Immature natural killer cell (primary cell): ENCODE results near the gene SPOCK1. TPM values are rescaled to one million over a fixed set of nuclear protein-coding genes. Genes with fewer than 3 reads are reported as not detected.
"Not testable (repeated sequence)": the region's sequence is repeated elsewhere in the genome, so short reads cannot be mapped to it uniquely, and the experiment has no call there.

Experiments
- DNase-seq, 3 donors: peaks; one replicate each; pipeline ENCODE4 v3.0.0; 2022; ENCODE audit warnings: mixed read lengths in 1 of 3
- H3K27ac Mint-ChIP-seq, 6 donors: one replicate each; pipeline ENCODE4 v1.8.0; 2020; ENCODE audit warnings: mixed read lengths in 6 of 6, mild to moderate bottlenecking in 5 of 6, inconsistent platforms in 4 of 6, moderate library complexity in 3 of 6
- H3K27me3 Mint-ChIP-seq, 3 donors: one replicate each; pipeline ENCODE4 v1.8.0; 2020 to 2021; ENCODE audit warnings: low read depth in 3 of 3, mild to moderate bottlenecking in 3 of 3, mixed read lengths in 3 of 3, moderate library complexity in 3 of 3, inconsistent platforms in 1 of 3
- H3K36me3 Mint-ChIP-seq, 3 donors: one replicate each; pipeline ENCODE4 v1.8.0; 2020; ENCODE audit warnings: mixed read lengths in 3 of 3, inconsistent platforms in 2 of 3, mild to moderate bottlenecking in 2 of 3
- H3K4me1 Mint-ChIP-seq, 2 donors: one replicate each; pipeline ENCODE4 v1.8.0; 2020; ENCODE audit warnings: inconsistent platforms in 2 of 2, mild to moderate bottlenecking in 2 of 2, mixed read lengths in 2 of 2, moderate library complexity in 1 of 2
- H3K4me3 Mint-ChIP-seq, 5 donors: one replicate each; pipeline ENCODE4 v1.8.0; 2020; ENCODE audit warnings: mild to moderate bottlenecking in 5 of 5, mixed read lengths in 5 of 5, inconsistent platforms in 3 of 5, moderate library complexity in 3 of 5
- H3K9me3 Mint-ChIP-seq, 6 donors: one replicate each; pipeline ENCODE4 v1.8.0; 2020; ENCODE audit warnings: mild to moderate bottlenecking in 6 of 6, mixed read lengths in 6 of 6, inconsistent platforms in 4 of 6, moderate library complexity in 3 of 6
- polyA plus RNA-seq, 3 donors: library from polyadenylated mRNA; unstranded; fragments of 300-500 nt; fragmentation: Illumina TruSeq; gene quantifications; one replicate each; pipeline ENCODE4 v1.2.3, GENCODE V29; 2021

The SPOCK1 gene
- polyA plus RNA-seq, 3 donors from 2014 or later: not detected

DNA sequence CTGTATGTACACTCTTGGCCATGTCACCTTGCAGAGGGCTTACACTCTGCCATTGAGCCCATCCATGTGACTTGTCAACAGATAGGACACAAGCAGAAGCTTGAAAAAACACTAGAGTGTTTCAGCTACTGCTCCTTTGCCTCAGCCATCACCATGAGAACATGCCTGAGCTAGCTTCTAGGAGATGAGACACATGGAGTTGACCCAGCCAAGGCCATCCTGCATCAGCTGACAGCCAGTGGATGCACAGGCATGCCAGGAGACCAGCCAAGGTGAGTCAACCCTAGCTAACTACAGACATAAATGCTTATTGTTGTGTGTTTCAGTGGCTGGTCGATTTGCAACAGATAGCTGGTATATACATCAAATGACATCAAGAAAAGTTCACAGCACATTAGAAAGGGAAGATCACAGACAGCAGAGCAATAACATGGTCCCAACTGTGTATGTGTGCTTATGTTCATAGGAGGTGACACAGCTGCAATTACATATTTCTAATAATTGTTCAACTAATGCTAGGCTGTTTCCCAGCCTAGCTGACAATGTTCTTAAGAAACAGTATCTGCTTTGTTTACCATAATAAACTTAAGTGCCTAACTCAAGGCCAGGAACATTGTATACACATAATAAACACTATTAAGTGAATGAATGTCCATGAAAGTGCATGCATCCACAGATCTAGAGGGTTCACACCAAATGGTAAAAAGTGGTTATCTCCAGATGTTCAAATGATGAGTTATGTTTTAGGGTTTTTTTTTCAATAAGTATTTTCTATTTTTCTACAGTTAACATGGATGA is 105.7 kb downstream of the SPOCK1 start:
- Mint-ChIP-seq H3K27me3 (peaks cover 2 to 7% (median 2%) of the 10 kb centered on the region in 3 donors), H3K4me3 (no peak overlapping the region), H3K9me3 (peaks cover 0 to 3% (median under 1%) of the 10 kb centered on the region in 6 donors), H3K4me1 (no peaks in the 10 kb centered on the region), H3K27ac (no peak overlapping the region), H3K36me3 (peaks cover 0 to 4% (median 0%) of the 10 kb centered on the region in 3 donors)
- no peak for DNase-seq

DNA sequence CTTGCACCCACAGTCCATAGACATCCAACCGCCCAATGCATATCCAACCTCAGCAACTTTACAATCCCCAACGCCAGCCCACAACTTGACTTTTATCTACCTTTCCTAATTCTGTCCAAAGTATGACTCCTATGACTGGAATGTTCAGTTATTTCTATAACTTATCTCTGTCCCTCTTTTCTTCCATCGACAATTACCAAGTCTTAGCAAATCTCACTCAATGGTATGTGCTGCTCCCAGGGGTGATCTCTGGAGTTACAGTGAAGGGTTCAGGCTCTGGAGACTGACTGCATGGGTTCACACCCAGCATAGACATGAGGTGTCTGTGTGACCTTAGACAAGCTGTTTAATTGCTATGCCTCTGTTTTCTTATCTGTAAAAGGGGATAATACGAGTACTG is 106.9 kb downstream of the SPOCK1 start:
- Mint-ChIP-seq H3K4me1 (no peaks in the 10 kb centered on the region), H3K27ac (no peak overlapping the region), H3K36me3 (peaks cover 0 to 4% (median 0%) of the 10 kb centered on the region in 3 donors), H3K4me3 (no peak overlapping the region), H3K9me3 (peaks cover 0 to 3% (median under 1%) of the 10 kb centered on the region in 6 donors), H3K27me3 (peaks cover 0 to 7% (median 2%) of the 10 kb centered on the region in 3 donors)
- no peak for DNase-seq

DNA sequence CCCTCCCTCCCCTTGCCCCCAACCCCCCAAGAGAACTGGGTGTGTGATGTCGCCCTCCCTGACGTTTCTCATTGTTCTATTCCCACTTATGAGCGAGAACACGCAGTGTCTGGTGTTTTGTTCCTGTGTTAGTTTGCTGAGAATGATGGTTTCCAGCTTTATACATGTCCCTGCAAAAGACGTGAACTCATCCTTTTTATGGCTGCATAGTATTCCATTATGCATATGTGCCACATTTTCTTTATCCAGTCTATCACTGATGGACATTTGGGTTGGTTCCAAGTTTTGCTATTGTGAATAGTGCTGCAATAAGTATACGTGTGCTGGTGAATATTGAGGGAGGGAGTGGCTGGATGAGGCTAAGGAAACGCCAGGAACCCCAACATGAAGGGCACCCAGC is 108.1 kb downstream of the SPOCK1 start:
- not testable (repeated sequence) for H3K4me1 Mint-ChIP-seq, DNase-seq, H3K36me3 Mint-ChIP-seq, H3K27ac Mint-ChIP-seq, H3K9me3 Mint-ChIP-seq, H3K27me3 Mint-ChIP-seq, H3K4me3 Mint-ChIP-seq

DNA sequence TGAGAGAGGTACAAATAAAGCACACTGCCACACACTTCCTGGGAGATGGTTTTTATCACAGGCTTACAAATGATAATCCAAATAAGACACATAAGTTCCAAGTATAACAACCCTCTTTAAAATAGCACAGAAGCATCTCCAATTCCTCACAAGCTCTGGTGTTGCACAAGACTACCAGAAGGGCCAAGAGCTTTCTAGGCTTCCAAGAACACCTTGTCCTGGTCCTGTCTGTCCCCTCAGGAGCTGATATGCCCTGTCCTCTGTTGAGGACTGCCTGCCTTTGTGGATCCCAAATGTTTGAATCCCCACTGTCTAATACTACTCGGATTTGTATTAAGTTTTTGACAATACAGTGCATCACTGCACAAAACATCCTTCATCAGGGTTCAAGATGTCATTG is 110.1 kb downstream of the SPOCK1 start:
- Mint-ChIP-seq H3K27ac (no peak overlapping the region), H3K27me3 (peaks cover 0 to 9% (median 3%) of the 10 kb centered on the region in 3 donors), H3K4me3 (no peak overlapping the region), H3K36me3 (peaks cover 0 to 4% (median 0%) of the 10 kb centered on the region in 3 donors), H3K9me3 (peaks cover 0 to 3% (median 1%) of the 10 kb centered on the region in 6 donors), H3K4me1 (no peaks in the 10 kb centered on the region)
- no peak for DNase-seq

- Mint-ChIP-seq H3K27ac (no peak overlapping the region), H3K9me3 (peaks cover 0 to 13% (median 1%) of the 10 kb centered on the region in 6 donors), H3K4me3 (no peak overlapping the region), H3K27me3 (peaks cover 1 to 2% (median 2%) of the 10 kb centered on the region in 3 donors), H3K36me3 (no peaks in the 10 kb centered on the region), H3K4me1 (no peaks in the 10 kb centered on the region)
- no peak for DNase-seq
Observed at GRCh38 chr5:137385064-137385463, 114.1 kb downstream of the SPOCK1 start.

DNA sequence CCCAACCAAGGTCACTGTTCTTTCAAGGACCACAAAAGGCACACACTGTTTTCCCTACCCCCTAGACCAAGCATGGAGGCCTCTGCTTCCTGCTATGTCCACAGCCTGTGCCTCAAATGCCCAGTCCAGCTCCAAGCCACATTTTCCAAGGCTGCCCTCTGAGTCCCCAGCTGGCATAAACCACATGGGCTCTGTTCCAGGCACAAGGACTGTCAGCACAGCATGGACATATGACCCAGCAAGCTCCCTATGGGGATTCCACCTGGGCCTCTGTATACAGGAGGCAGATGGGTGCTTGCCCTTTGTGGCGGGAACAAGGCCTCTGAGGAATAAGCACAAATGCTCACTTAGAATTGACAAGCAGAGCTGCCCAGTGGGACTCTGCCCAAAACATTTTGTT is 115.2 kb downstream of the SPOCK1 start:
- H3K27ac Mint-ChIP-seq: no peak overlapping the region
- no peaks in the 10 kb centered on the region for H3K36me3 Mint-ChIP-seq
- no peak overlapping the region for H3K4me3 Mint-ChIP-seq
- H3K9me3 Mint-ChIP-seq: peaks cover 0 to 14% (median 1%) of the 10 kb centered on the region in 6 donors
- no peaks in the 10 kb centered on the region for H3K4me1 Mint-ChIP-seq
- H3K27me3 Mint-ChIP-seq: peaks cover 1 to 2% (median 2%) of the 10 kb centered on the region in 3 donors
- DNase-seq: no peak

DNA sequence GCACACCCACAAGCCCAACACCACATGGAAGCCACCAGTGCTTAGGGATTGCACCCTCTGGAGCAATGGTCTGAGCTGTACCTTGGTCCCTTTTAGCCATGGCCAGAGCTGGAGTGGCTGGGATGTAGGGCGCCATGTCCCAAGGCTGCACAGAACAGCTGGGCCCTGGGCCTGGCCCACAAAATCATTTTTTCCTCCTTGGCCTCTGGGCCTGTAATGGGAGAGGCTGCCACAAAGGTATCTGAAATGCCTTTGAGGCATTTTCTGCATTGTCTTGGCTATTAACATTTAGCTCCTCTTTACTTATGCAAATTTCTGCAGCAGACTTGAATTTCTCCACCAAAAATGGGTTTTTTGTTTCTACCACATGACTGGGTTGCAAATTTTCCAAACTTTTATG is 117.6 kb downstream of the SPOCK1 start:
- Mint-ChIP-seq H3K27me3 (peaks cover 1 to 4% (median 2%) of the 10 kb centered on the region in 3 donors), H3K27ac (no peak overlapping the region), H3K4me3 (no peak overlapping the region), H3K9me3 (peaks cover 0 to 14% (median 1%) of the 10 kb centered on the region in 6 donors), H3K4me1 (no peaks in the 10 kb centered on the region), H3K36me3 (no peaks in the 10 kb centered on the region)
- no peak for DNase-seq

GRCh38 chr5:137379555-137380286 is 119.4 kb downstream of the SPOCK1 start:
- Mint-ChIP-seq H3K4me3 (no peak overlapping the region), H3K27me3 (peaks cover 0 to 2% (median 1%) of the 10 kb centered on the region in 3 donors), H3K27ac (no peak overlapping the region), H3K9me3 (peaks cover 0 to 14% (median 1%) of the 10 kb centered on the region in 6 donors), H3K4me1 (no peaks in the 10 kb centered on the region), H3K36me3 (no peaks in the 10 kb centered on the region)
- no peak for DNase-seq

DNA sequence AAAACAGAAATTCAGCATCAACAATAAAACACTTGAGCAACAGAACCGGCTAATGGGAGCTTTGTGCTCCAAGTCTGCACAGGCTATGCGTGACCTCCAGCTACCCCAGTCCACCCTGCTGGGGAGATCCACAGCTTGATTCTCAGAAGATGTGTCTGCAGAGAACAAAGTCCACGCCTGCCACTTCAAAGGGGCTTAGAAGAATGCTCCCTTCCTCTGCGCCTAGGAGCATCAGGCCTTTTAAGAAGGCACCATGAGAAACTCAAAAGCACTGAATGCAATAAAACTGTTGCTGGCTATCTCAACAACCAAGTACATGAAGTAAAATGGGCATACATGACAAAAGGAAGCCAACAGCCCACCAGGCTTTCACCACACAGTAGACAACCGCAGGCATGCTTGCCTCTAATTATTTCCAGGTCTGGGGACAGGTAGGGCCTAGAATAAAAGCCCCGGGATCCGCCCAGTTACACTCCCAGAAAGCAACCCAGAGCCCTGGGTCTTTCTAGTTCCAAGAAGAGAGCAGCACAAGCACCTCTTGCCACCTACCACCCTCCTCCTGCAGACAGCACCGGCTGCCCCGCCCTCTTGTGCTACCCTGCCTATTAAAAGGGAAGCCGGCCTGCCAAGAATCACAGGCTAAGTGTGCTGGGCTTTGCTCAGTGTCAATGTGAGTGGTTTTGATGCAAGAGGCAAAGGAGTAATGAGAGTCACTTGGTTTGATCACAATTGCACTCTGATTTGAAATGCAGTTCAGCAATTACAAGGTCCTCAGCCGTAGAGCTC is 123.2 kb downstream of the SPOCK1 start:
- H3K27ac Mint-ChIP-seq: no peak overlapping the region
- no peaks in the 10 kb centered on the region for H3K4me1 Mint-ChIP-seq
- no peak overlapping the region for H3K4me3 Mint-ChIP-seq
- peaks cover 1 to 3% (median 2%) of the 10 kb centered on the region in 3 donors for H3K27me3 Mint-ChIP-seq
- peaks cover 0 to 5% (median under 1%) of the 10 kb centered on the region in 6 donors for H3K9me3 Mint-ChIP-seq
- no peaks in the 10 kb centered on the region for H3K36me3 Mint-ChIP-seq
- DNase-seq: no peak

DNA sequence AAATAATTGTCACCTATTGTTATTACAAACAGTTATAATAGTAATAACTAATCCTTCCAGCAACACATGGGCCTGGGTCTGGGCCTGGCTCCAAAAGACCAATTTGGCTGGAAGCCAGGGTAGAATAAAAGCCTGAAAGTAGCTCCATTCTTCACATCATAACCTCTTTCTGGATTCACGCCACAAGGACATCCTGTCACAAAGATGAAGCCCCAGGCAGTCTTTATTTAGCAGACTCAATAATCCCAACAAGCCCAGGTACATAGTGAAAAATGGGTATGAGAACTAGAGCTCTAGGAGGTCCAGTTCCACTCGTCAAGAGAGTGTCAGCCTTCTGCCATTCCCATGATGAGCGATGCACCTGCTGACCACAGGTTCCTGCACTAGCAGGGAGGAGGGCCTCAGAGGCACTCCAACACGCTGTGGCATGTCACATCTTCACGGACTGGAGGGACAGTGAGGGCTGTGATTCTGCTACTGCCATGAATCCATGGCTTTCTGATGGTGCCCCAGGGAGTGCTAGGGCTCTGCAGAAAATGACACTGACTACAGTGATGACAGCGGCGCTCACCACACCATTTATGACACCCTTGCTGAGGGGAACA is 124.9 kb downstream of the SPOCK1 start:
- Mint-ChIP-seq H3K27me3 (peaks cover 0 to 3% (median 2%) of the 10 kb centered on the region in 3 donors), H3K36me3 (no peaks in the 10 kb centered on the region), H3K9me3 (peaks cover 0 to 3% (median 0%) of the 10 kb centered on the region in 6 donors), H3K27ac (no peak overlapping the region), H3K4me3 (no peak overlapping the region), H3K4me1 (no peaks in the 10 kb centered on the region)
- DNase-seq: no peak

DNA sequence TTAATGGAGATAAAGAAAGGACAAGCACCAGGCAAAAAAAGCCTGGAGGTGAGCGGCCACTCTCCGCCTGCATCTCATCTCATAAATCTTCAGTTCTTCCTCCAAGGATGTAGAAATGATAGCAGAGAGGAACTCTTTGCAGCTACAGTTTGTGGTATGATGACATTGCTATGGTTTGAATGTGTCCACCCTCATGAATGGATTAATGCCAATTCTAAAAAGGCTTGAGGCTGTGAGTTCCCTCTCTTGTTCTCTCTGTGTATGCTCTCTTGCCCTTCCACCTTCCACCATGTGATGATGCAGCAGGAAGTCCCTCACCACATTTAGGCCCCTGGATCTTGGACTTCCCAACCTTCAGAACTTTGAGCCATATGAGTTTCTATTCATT is 126.4 kb downstream of the SPOCK1 start:
- H3K36me3 Mint-ChIP-seq: no peaks in the 10 kb centered on the region
- H3K27ac Mint-ChIP-seq: no peak overlapping the region
- H3K27me3 Mint-ChIP-seq: peaks cover 0 to 3% (median 0%) of the 10 kb centered on the region in 3 donors
- no peaks in the 10 kb centered on the region for H3K4me1 Mint-ChIP-seq
- no peak overlapping the region for H3K4me3 Mint-ChIP-seq
- DNase-seq: no peak
- peaks cover 0 to 3% (median 0%) of the 10 kb centered on the region in 6 donors for H3K9me3 Mint-ChIP-seq

GRCh38 chr5:137372016-137372772 is 126.9 kb downstream of the SPOCK1 start:
- Mint-ChIP-seq H3K27me3 (peaks cover 0 to 3% (median 0%) of the 10 kb centered on the region in 3 donors), H3K4me1 (no peaks in the 10 kb centered on the region), H3K27ac (no peak overlapping the region), H3K36me3 (no peaks in the 10 kb centered on the region), H3K4me3 (no peak overlapping the region), H3K9me3 (peaks cover 0 to 2% (median 0%) of the 10 kb centered on the region in 6 donors)
- no peak for DNase-seq
